Immature natural killer cell (primary cell): Measurements from ENCODE around the gene SRRM4. TPM values are rescaled to one million over a fixed set of nuclear protein-coding genes. Genes with fewer than 3 reads are reported as not detected.

Experiments used
- DNase-seq, 3 donors: peaks; one replicate each; pipeline ENCODE4 v3.0.0; 2022; ENCODE audit warnings: mixed read lengths in 1 of 3
- H3K27ac Mint-ChIP-seq, 6 donors: one replicate each; pipeline ENCODE4 v1.8.0; 2020; ENCODE audit warnings: mixed read lengths in 6 of 6, mild to moderate bottlenecking in 5 of 6, inconsistent platforms in 4 of 6, moderate library complexity in 3 of 6
- H3K27me3 Mint-ChIP-seq, 3 donors: one replicate each; pipeline ENCODE4 v1.8.0; 2020 to 2021; ENCODE audit warnings: low read depth in 3 of 3, mild to moderate bottlenecking in 3 of 3, mixed read lengths in 3 of 3, moderate library complexity in 3 of 3, inconsistent platforms in 1 of 3
- H3K36me3 Mint-ChIP-seq, 3 donors: one replicate each; pipeline ENCODE4 v1.8.0; 2020; ENCODE audit warnings: mixed read lengths in 3 of 3, inconsistent platforms in 2 of 3, mild to moderate bottlenecking in 2 of 3
- H3K4me1 Mint-ChIP-seq, 2 donors: one replicate each; pipeline ENCODE4 v1.8.0; 2020; ENCODE audit warnings: inconsistent platforms in 2 of 2, mild to moderate bottlenecking in 2 of 2, mixed read lengths in 2 of 2, moderate library complexity in 1 of 2
- H3K4me3 Mint-ChIP-seq, 5 donors: one replicate each; pipeline ENCODE4 v1.8.0; 2020; ENCODE audit warnings: mild to moderate bottlenecking in 5 of 5, mixed read lengths in 5 of 5, inconsistent platforms in 3 of 5, moderate library complexity in 3 of 5
- H3K9me3 Mint-ChIP-seq, 6 donors: one replicate each; pipeline ENCODE4 v1.8.0; 2020; ENCODE audit warnings: mild to moderate bottlenecking in 6 of 6, mixed read lengths in 6 of 6, inconsistent platforms in 4 of 6, moderate library complexity in 3 of 6
- polyA plus RNA-seq, 3 donors: library from polyadenylated mRNA; unstranded; fragments of 300-500 nt; fragmentation: Illumina TruSeq; gene quantifications; one replicate each; pipeline ENCODE4 v1.2.3, GENCODE V29; 2021

SRRM4 gene
- polyA plus RNA-seq, 3 donors from 2014 or later: not detected

GRCh38 chr12:119204131-119204530 lies 222.8 kb downstream of the SRRM4 start:
- H3K4me1 Mint-ChIP-seq: no peaks in the 10 kb centered on the region
- H3K27ac Mint-ChIP-seq: no peak overlapping the region
- peaks cover 2 to 7% (median 5%) of the 10 kb centered on the region in 3 donors for H3K27me3 Mint-ChIP-seq
- H3K36me3 Mint-ChIP-seq: no peaks in the 10 kb centered on the region
- no peak for DNase-seq
- H3K4me3 Mint-ChIP-seq: no peak overlapping the region
- H3K9me3 Mint-ChIP-seq: no peaks in the 10 kb centered on the region

GRCh38 chr12:119204671-119205285 lies 223.4 kb downstream of the SRRM4 start:
- Mint-ChIP-seq H3K27ac (no peak overlapping the region), H3K4me1 (no peaks in the 10 kb centered on the region), H3K4me3 (no peak overlapping the region), H3K36me3 (no peaks in the 10 kb centered on the region), H3K27me3 (peaks cover 2 to 7% (median 5%) of the 10 kb centered on the region in 3 donors), H3K9me3 (no peaks in the 10 kb centered on the region)
- DNase-seq: no peak

GRCh38 chr12:119206348-119207062 lies 225.2 kb downstream of the SRRM4 start:
- no peak overlapping the region for H3K4me3 Mint-ChIP-seq
- no peaks in the 10 kb centered on the region for H3K36me3 Mint-ChIP-seq
- H3K27me3 Mint-ChIP-seq: peaks cover 2 to 7% (median 3%) of the 10 kb centered on the region in 3 donors
- no peaks in the 10 kb centered on the region for H3K9me3 Mint-ChIP-seq
- no peak overlapping the region for H3K27ac Mint-ChIP-seq
- H3K4me1 Mint-ChIP-seq: no peaks in the 10 kb centered on the region
- no peak for DNase-seq

- peaks cover 2 to 7% (median 3%) of the 10 kb centered on the region in 3 donors for H3K27me3 Mint-ChIP-seq
- DNase-seq: no peak
- H3K4me3 Mint-ChIP-seq: no peak overlapping the region
- H3K9me3 Mint-ChIP-seq: no peaks in the 10 kb centered on the region
- H3K36me3 Mint-ChIP-seq: no peaks in the 10 kb centered on the region
- H3K27ac Mint-ChIP-seq: no peak overlapping the region
- no peaks in the 10 kb centered on the region for H3K4me1 Mint-ChIP-seq
Measured at GRCh38 chr12:119207063-119207560, 225.8 kb downstream of the SRRM4 start.

GRCh38 chr12:119208626-119209061 lies 227.3 kb downstream of the SRRM4 start:
- H3K4me3 Mint-ChIP-seq: no peak overlapping the region
- no peak overlapping the region for H3K27ac Mint-ChIP-seq
- no peaks in the 10 kb centered on the region for H3K9me3 Mint-ChIP-seq
- H3K36me3 Mint-ChIP-seq: no peaks in the 10 kb centered on the region
- peaks cover 3 to 4% (median 4%) of the 10 kb centered on the region in 3 donors for H3K27me3 Mint-ChIP-seq
- no peaks in the 10 kb centered on the region for H3K4me1 Mint-ChIP-seq
- no peak for DNase-seq

- Mint-ChIP-seq H3K27me3 (peaks cover 0 to 7% (median 3%) of the 10 kb centered on the region in 3 donors), H3K36me3 (no peaks in the 10 kb centered on the region), H3K4me3 (no peak overlapping the region), H3K27ac (no peak overlapping the region), H3K9me3 (no peaks in the 10 kb centered on the region), H3K4me1 (no peaks in the 10 kb centered on the region)
- DNase-seq: no peak
Measured at GRCh38 chr12:119211884-119212283, 230.5 kb downstream of the SRRM4 start.

Other genes with a start within 250 kb of the SRRM4 start
- not detected for gene HSPB8, start 197.4 kb downstream of the SRRM4 start, polyA plus RNA-seq